Ovary (tissue), 9 donors: Measurements from ENCODE around the gene ETAA1. TPM values are rescaled to one million over a fixed set of nuclear protein-coding genes. Genes with fewer than 3 reads are reported as not detected.

ENCODE experiments used
- DNase-seq, 5 donors: peaks; one replicate each; pipeline ENCODE4 v3.0.0-alpha.2; 2019 to 2020
- H3K27ac ChIP-seq, 2 donors: fragments of 200-600 bp; one replicate each; pipeline versions ENCODE4 v1.5.1 to v1.8.0; 2019 to 2022
- H3K27me3 ChIP-seq: fragments of 200-600 bp; one replicate; pipeline ENCODE4 v1.8.0; 2022
- H3K36me3 ChIP-seq: fragments of 200-600 bp; sonication (generic); one replicate; pipeline ENCODE4 v1.5.1; 2019
- H3K4me1 ChIP-seq: one replicate; pipeline ENCODE4 v1.8.1; 2013; ENCODE audit warnings: mild to moderate bottlenecking, moderate library complexity; ENCODE audit not compliant: insufficient read depth
- H3K4me3 ChIP-seq: fragments of 200-600 bp; sonication (generic); one replicate; pipeline ENCODE4 v1.5.1; 2017
- H3K9me3 ChIP-seq, 2 donors: fragments of 200-600 bp in 1 of 2; sonication (generic) in 1 of 2; one replicate each; pipeline versions ENCODE4 v1.5.1 to v1.8.1; 2013 to 2019; ENCODE audit warnings: mild to moderate bottlenecking in 1 of 2, moderate library complexity in 1 of 2
- CTCF ChIP-seq, 3 donors: fragments of 450-650 bp in 2 of 3; fragments of 200-600 bp in 1 of 3; IDR thresholded peaks; one replicate each; pipeline versions ENCODE4 v1.5.1 to v1.8.0; 2016 to 2022; ENCODE audit warnings: antibody characterized with exemption in 3 of 3, mild to moderate bottlenecking in 1 of 3
- EP300 ChIP-seq: sonication (generic); formaldehyde crosslinking; IDR thresholded peaks from one replicate; pipeline ENCODE4 v1.6.1; 2017; ENCODE audit warnings: antibody characterized with exemption
- POLR2A ChIP-seq: fragments of 450-650 bp; IDR thresholded peaks from one replicate; pipeline ENCODE4 v1.6.1; 2017; ENCODE audit warnings: antibody characterized with exemption, mild to moderate bottlenecking, moderate library complexity
- WGBS, 3 donors: extraction: QIAGEN DNeasy Blood & Tissue Kit in 1 of 3; methylation state at CpG; one replicate each; pipeline versions ENCODE4 v1.1.5 to v1.1.7; 2013 to 2017; 5-methylcytosine and 5-hydroxymethylcytosine counted together
- intact Hi-C, 4 donors: fragments of 100-400 bp; cut with DNase I; formaldehyde crosslinking; loops; one replicate each; pipeline versions ENCODE4 v1.11.0 to v1.15.1; 2022 to 2023
- polyA plus RNA-seq, 2 donors: library from polyadenylated mRNA; stranded (reverse); fragments of 200-250 nt in 1 of 2; fragments of 350-450 nt in 1 of 2; fragmentation: Illumina TruSeq in 1 of 2; extraction: RNeasy Lipid Tissue Mini Kit (QIAGEN cat#74804) in 1 of 2; gene quantifications; one replicate each; pipeline ENCODE4 v1.2.3, GENCODE V29; 2013 to 2014
- total RNA-seq, 7 donors: library from RNA; depleted of rRNA in 2 of 7; stranded (reverse); fragments of >200 nt in 2 of 7; fragmentation: NEBNext Ultra II Directional in 3 of 7; extraction: Animal tissue kit (Norgen Biotek cat#: 25700) in 3 of 7; gene quantifications; one replicate each; pipeline versions ENCODE4 v1.1.0 to v1.2.4, GENCODE V29; 2016 to 2023
- donor health status: DM: no; HTN: no; CAD: no; lungs with moderate emphysema.
- donor health status: DM: no; HTN: no; CAD: no.
- donor health status: Bipolar disorder and iron deficiency.
- donor health status: DM: yes; HTN: yes; CAD: no.
- donor health status: DM: no; HTN: no; CAD: no.
- donor health status: DM: yes; HTN: yes; CAD: no.

The ETAA1 gene
- total and polyA plus RNA-seq, 9 donors, result 8.8 to 22.7 (median 12.8) TPM

- no peaks in the 10 kb centered on the region for H3K27me3 ChIP-seq
- DNase-seq, result no peak
- TF ChIP-seq EP300 (no peak), CTCF (IDR thresholded peaks at IDR 0.05) (no peak), POLR2A (no peak)
- no peak overlapping the region for H3K4me3 ChIP-seq
- no peaks in the 10 kb centered on the region for H3K36me3 ChIP-seq
- no peaks in the 10 kb centered on the region for H3K9me3 ChIP-seq
- 74 to 94% (median 79%) methylated on average over 1 of the region's 1 CpG for WGBS, 3 donors
- H3K27ac ChIP-seq, result no peak overlapping the region
- H3K4me1 ChIP-seq, result no peaks in the 10 kb centered on the region
- intact Hi-C loops, result no loop called here
These were observed 18.6 kb upstream of the ETAA1 start for GRCh38 chr2:67378555-67378954.

- TF ChIP-seq CTCF (IDR thresholded peaks at IDR 0.05) (no peak), POLR2A (no peak), EP300 (no peak)
- intact Hi-C loops, result no loop called here
- DNase-seq, result no peak
- Histone ChIP-seq H3K27ac (no peak overlapping the region), H3K4me1 (no peaks in the 10 kb centered on the region), H3K9me3 (no peaks in the 10 kb centered on the region), H3K4me3 (no peak overlapping the region), H3K27me3 (no peaks in the 10 kb centered on the region), H3K36me3 (no peaks in the 10 kb centered on the region)
- 92 to 100% (median 97%) methylated on average over 1 of the region's 1 CpG for WGBS, 3 donors
These were observed 18.1 kb upstream of the ETAA1 start for GRCh38 chr2:67379048-67379447.

- TF ChIP-seq EP300 (no peak), POLR2A (no peak), CTCF (IDR thresholded peaks at IDR 0.05) (no peak)
- H3K27me3 ChIP-seq, result no peaks in the 10 kb centered on the region
These were observed 12.9 kb upstream of the ETAA1 start for GRCh38 chr2:67384123-67384822.

DNA sequence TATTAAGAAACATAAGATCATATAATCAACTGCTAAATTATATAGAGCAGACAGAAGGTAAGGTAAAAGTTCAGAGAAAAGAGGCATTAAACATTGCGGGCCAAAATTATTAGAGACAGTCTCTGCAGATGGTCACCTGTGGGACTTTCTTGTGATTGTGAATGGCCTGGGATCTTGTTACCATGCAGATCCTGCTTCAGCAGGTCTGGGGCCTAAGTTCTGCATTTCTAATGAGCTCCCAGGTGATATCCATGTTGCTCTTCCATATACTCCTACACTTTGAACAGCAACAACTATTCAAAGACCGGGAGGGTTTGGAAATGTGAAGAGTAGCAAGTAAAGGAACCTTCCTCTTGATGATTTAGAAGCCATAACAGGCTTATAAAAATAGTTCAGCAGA is 8.5 kb upstream of the ETAA1 start:
- H3K27ac ChIP-seq, result no peak overlapping the region
- H3K36me3 ChIP-seq, result no peaks in the 10 kb centered on the region
- peaks cover 5% of the 10 kb centered on the region for H3K4me1 ChIP-seq
- no peak overlapping the region for H3K4me3 ChIP-seq
- no peak for TF ChIP-seq EP300
- TF ChIP-seq POLR2A, result no peak
- TF ChIP-seq CTCF (IDR thresholded peaks at IDR 0.05), result no peak
- 54 to 66% (median 57%) methylated on average over 2 of the region's 2 CpGs for WGBS, 3 donors
- DNase-seq, result no peak
- H3K27me3 ChIP-seq, result no peaks in the 10 kb centered on the region
- intact Hi-C loops, result no loop called here
- no peaks in the 10 kb centered on the region for H3K9me3 ChIP-seq

More at GRCh38 chr2:67384123-67384822, 12.9 kb upstream of the ETAA1 start:
- no peak overlapping the region for H3K4me3 ChIP-seq
- intact Hi-C loops, result no loop called here
- DNase-seq, result no peak
- WGBS, 3 donors, result 60 to 74% (median 61%) methylated on average over 3 of the region's 3 CpGs
- no peak overlapping the region for H3K27ac ChIP-seq
- peaks cover 4% of the 10 kb centered on the region for H3K4me1 ChIP-seq
- no peaks in the 10 kb centered on the region for H3K9me3 ChIP-seq
- H3K36me3 ChIP-seq, result no peaks in the 10 kb centered on the region
